ENCODE results near the gene OSBPL8. TPM values are rescaled to one million over a fixed set of nuclear protein-coding genes. Genes with fewer than 3 reads are reported as not detected.
"Not testable (repeated sequence)": the region's sequence is repeated elsewhere in the genome, so short reads cannot be mapped to it uniquely, and the experiment has no call there.

OSBPL8 gene
- total RNA-seq, 4 donors from 2014 or later: 75.9 to 167 (median 108) TPM

DNA sequence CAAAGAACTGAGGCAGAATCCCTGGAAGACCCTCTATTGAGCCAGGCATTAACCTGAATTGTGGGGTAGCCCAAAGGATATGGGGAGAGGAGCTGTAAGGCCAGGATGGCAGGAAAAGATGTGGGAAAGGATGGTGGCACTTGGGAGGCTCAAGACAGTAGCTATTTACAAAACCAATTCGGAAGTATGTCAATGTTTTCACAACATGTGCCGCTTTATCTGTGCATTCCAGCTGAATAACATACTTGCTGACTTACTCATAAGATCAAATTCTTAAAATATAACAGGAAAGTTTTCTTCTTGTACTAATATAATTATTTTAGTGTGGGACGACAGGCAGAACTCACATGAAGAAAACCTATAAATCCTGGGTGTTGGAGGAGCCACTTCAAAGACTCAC lies 222.0 kb downstream of the OSBPL8 start:
- H3K4me3 ChIP-seq (ENCODE audit: low read depth, poor library complexity, severe bottlenecking): no peak overlapping the region
- 74 to 76% methylated on average over 3 of the region's 3 CpGs for WGBS, 2 donors
- TF ChIP-seq, protein P1, sequence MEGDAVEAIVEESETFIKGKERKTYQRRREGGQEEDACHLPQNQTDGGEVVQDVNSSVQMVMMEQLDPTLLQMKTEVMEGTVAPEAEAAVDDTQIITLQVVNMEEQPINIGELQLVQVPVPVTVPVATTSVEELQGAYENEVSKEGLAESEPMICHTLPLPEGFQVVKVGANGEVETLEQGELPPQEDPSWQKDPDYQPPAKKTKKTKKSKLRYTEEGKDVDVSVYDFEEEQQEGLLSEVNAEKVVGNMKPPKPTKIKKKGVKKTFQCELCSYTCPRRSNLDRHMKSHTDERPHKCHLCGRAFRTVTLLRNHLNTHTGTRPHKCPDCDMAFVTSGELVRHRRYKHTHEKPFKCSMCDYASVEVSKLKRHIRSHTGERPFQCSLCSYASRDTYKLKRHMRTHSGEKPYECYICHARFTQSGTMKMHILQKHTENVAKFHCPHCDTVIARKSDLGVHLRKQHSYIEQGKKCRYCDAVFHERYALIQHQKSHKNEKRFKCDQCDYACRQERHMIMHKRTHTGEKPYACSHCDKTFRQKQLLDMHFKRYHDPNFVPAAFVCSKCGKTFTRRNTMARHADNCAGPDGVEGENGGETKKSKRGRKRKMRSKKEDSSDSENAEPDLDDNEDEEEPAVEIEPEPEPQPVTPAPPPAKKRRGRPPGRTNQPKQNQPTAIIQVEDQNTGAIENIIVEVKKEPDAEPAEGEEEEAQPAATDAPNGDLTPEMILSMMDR (IDR thresholded peaks at IDR 0.05): no peak
- no peak for TF ChIP-seq POLR2A (IDR thresholded peaks at IDR 0.05)
- no peak for DNase-seq (ENCODE audit: low spot score in 2 of 2)
- intact Hi-C loops (cut with DNase I; ENCODE audit: low total_unique reads): no loop called here

- TF ChIP-seq POLR2A (IDR thresholded peaks at IDR 0.05): no peak
- TF ChIP-seq, protein P1 (IDR thresholded peaks at IDR 0.05): no peak
- no peak overlapping the region for H3K4me3 ChIP-seq (ENCODE audit: low read depth, poor library complexity, severe bottlenecking)
- DNase-seq (ENCODE audit: low spot score in 2 of 2): no peak
- 28 to 31% methylated on average over 1 of the region's 1 CpG for WGBS, 2 donors
- intact Hi-C loops (cut with DNase I; ENCODE audit: low total_unique reads): no loop called here
Measured at GRCh38 chr12:76332606-76333005, 227.0 kb downstream of the OSBPL8 start.

GRCh38 chr12:76329606-76330005 lies 230.0 kb downstream of the OSBPL8 start:
- intact Hi-C loops (cut with DNase I; ENCODE audit: low total_unique reads): loop anchor here (5.0 kb wide), 1 partner anchor 1393 kb away; no protein-coding TSS in a partner anchor
- 96% methylated on average over 5 of the region's 5 CpGs for WGBS, 2 donors
- TF ChIP-seq, protein P1 (IDR thresholded peaks at IDR 0.05): no peak
- TF ChIP-seq POLR2A (IDR thresholded peaks at IDR 0.05): no peak

GRCh38 chr12:76329159-76329558 lies 230.4 kb downstream of the OSBPL8 start:
- no peak for TF ChIP-seq POLR2A (IDR thresholded peaks at IDR 0.05)
- TF ChIP-seq, protein P1 (IDR thresholded peaks at IDR 0.05): no peak
- no peak overlapping the region for H3K4me3 ChIP-seq (ENCODE audit: low read depth, poor library complexity, severe bottlenecking)
- WGBS, 2 donors: 78 to 85% methylated on average over 2 of the region's 2 CpGs
- no peak for DNase-seq (ENCODE audit: low spot score in 2 of 2)
- intact Hi-C loops (cut with DNase I; ENCODE audit: low total_unique reads): loop anchor here (5.0 kb wide), 1 partner anchor 1393 kb away; no protein-coding TSS in a partner anchor

More at GRCh38 chr12:76329606-76330005, 230.0 kb downstream of the OSBPL8 start:
- no peak overlapping the region for H3K4me3 ChIP-seq (ENCODE audit: low read depth, poor library complexity, severe bottlenecking)
- no peak for DNase-seq (ENCODE audit: low spot score in 2 of 2)

DNA sequence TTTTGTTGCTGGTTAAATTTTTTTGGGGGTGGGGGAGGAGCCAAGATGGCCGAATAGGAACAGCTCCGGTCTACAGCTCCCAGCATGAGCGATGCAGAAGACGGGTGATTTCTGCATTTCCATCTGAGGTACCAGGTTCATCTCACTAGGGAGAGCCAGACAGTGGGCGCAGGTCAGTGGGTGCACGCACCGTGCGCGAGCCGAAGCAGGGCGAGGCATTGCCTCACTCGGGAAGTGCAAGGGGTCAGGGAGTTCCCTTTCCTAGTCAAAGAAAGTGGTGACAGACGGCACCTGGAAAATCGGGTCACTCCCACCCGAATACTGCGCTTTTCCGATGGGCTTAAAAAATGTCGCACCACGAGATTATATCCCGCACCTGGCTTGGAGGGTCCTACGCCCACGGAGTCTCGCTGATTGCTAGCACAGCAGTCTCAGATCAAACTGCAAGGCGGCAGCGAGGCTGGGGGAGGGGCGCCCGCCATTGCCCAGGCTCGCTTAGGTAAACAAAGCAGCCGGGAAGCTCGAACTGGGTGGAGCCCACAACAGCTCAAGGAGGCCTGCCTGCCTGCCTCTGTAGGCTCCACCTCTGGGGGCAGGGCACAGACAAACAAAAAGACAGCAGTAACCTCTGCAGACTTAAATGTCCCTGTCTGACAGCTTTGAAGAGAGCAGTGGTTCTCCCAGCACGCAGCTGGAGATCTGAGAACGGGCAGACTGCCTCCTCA lies 239.8 kb downstream of the OSBPL8 start:
- intact Hi-C loops (cut with DNase I; ENCODE audit: low total_unique reads); DNase-seq (ENCODE audit: low spot score in 2 of 2); H3K4me3 ChIP-seq (ENCODE audit: low read depth, poor library complexity, severe bottlenecking): not testable (repeated sequence)
- 63 to 71% methylated on average over 29 to 30 of the region's 32 CpGs for WGBS, 2 donors

- TF ChIP-seq, protein P1 (IDR thresholded peaks at IDR 0.05): no peak
- TF ChIP-seq POLR2A (IDR thresholded peaks at IDR 0.05): no peak
- no peak overlapping the region for H3K4me3 ChIP-seq (ENCODE audit: low read depth, poor library complexity, severe bottlenecking)
- no peak for DNase-seq (ENCODE audit: low spot score in 2 of 2)
- WGBS, 2 donors: 83 to 100% methylated on average over 1 of the region's 1 CpG
- intact Hi-C loops (cut with DNase I; ENCODE audit: low total_unique reads): no loop called here
Measured at GRCh38 chr12:76318773-76319594, 240.6 kb downstream of the OSBPL8 start.

All from lower leg skin (tissue), 4 donors.